DND-41 (cell line): Measurements from ENCODE around the gene PANK4.
A peak's percentile ranks its signal among the peaks of the same experiment; 100 is the strongest.

ENCODE experiments used
- ATAC-seq: fragments of 200-7000 bp; cut with Tn5 transposase; 3 replicates; pipeline ENCODE4 v1.9.1; 2021; ENCODE audit warnings: low read depth; ENCODE audit not compliant: insufficient read depth
- DNase-seq: peaks from one replicate; pipeline ENCODE4 v3.0.0-alpha.2; 2020
- H2AFZ ChIP-seq: 2 replicates; pipeline ENCODE4 v1.6.0; 2012; ENCODE audit warnings: low read depth, low read length
- H3K27ac ChIP-seq: 2 replicates; pipeline ENCODE4 v1.5.1; 2012; ENCODE audit warnings: low read length, inconsistent platforms
- H3K27me3 ChIP-seq: fragments of 200-600 bp; sonication (generic); 2 replicates; pipeline ENCODE4 v1.6.0; 2012; ENCODE audit warnings: low read length, mild to moderate bottlenecking, inconsistent platforms; ENCODE audit not compliant: insufficient read depth, poor library complexity
- H3K36me3 ChIP-seq: 2 replicates; pipeline ENCODE4 v1.5.1; 2012; ENCODE audit warnings: low read length, inconsistent platforms; ENCODE audit not compliant: insufficient read depth
- H3K4me1 ChIP-seq: 2 replicates; pipeline ENCODE4 v1.5.1; 2012; ENCODE audit warnings: mild to moderate bottlenecking, low read length; ENCODE audit not compliant: insufficient read depth
- H3K4me2 ChIP-seq: 2 replicates; pipeline ENCODE4 v1.6.0; 2012; ENCODE audit warnings: mild to moderate bottlenecking, moderate library complexity, low read length, inconsistent platforms; ENCODE audit not compliant: insufficient read depth
- H3K4me3 ChIP-seq, 2 experiments: fragments of 200-600 bp in 1 of 2; shearing (Covaris generic) in 1 of 2; 2 replicates each; pipeline ENCODE4 v1.5.1; 2012 to 2016; ENCODE audit warnings: inconsistent platforms in 2 of 2, low read length in 2 of 2, mild to moderate bottlenecking in 2 of 2, low read depth in 1 of 2, moderate library complexity in 1 of 2
- H3K79me2 ChIP-seq: 2 replicates; pipeline ENCODE4 v1.6.0; 2012; ENCODE audit warnings: low read length, inconsistent platforms; ENCODE audit not compliant: insufficient read depth
- H3K9ac ChIP-seq: 2 replicates; pipeline ENCODE4 v1.6.0; 2012; ENCODE audit warnings: low read depth, mild to moderate bottlenecking, inconsistent platforms, low read length, moderate library complexity
- H3K9me3 ChIP-seq: 2 replicates; pipeline ENCODE4 v1.5.1; 2012; ENCODE audit warnings: low read length, moderate library complexity, mild to moderate bottlenecking, inconsistent platforms; ENCODE audit not compliant: insufficient read depth, severe bottlenecking
- H4K20me1 ChIP-seq: 2 replicates; pipeline ENCODE4 v1.6.0; 2012; ENCODE audit warnings: low read length; ENCODE audit not compliant: insufficient read depth
- CTCF ChIP-seq: IDR thresholded peaks from 2 replicates; pipeline ENCODE4 v1.5.1; 2012; ENCODE audit warnings: borderline replicate concordance, low read length, moderate library complexity, mild to moderate bottlenecking; ENCODE audit not compliant: poor library complexity, severe bottlenecking; ENCODE audit errors: extremely low read depth
- EZH2 ChIP-seq: IDR thresholded peaks from 3 replicates; pipeline ENCODE4 v1.6.1; 2012; ENCODE audit warnings: borderline replicate concordance, low read depth, mild to moderate bottlenecking, moderate library complexity, low read length, inconsistent platforms; ENCODE audit not compliant: severe bottlenecking

PANK4 gene

GRCh38 chr1:2523891-2524609 lies 2.3 kb downstream of the PANK4 start:
- no peak for DNase-seq
- ATAC-seq, result no peak
- peaks cover 50% of the 10 kb centered on the region for H3K79me2 ChIP-seq
- H4K20me1 ChIP-seq, result peaks cover 75% of the 10 kb centered on the region
- peak overlapping the region; percentile 91 for H3K4me2 ChIP-seq
- H2AFZ ChIP-seq, result no peak overlapping the region
- peaks cover 49% of the 10 kb centered on the region for H3K36me3 ChIP-seq
- TF ChIP-seq CTCF, result no peak
- TF ChIP-seq EZH2, result no peak
- H3K27ac ChIP-seq, result no peak overlapping the region
- peak overlapping the region; percentile 98 for H3K9ac ChIP-seq
- H3K4me3 ChIP-seq, result peak overlapping the region in 1 of 2 experiments; percentile 99; a peak in 2 of 4 replicates
- H3K27me3 ChIP-seq, result no peaks in the 10 kb centered on the region
- H3K4me1 ChIP-seq, result peaks cover 38% of the 10 kb centered on the region
- no peaks in the 10 kb centered on the region for H3K9me3 ChIP-seq

- Histone ChIP-seq H4K20me1 (peaks cover 82% of the 10 kb centered on the region), H3K27me3 (no peaks in the 10 kb centered on the region), H3K79me2 (peaks cover 50% of the 10 kb centered on the region), H3K9me3 (no peaks in the 10 kb centered on the region), H3K9ac (peak overlapping the region; percentile 98; the same call in 1 of the 2 replicates), H3K4me1 (peaks cover 38% of the 10 kb centered on the region), H3K4me2 (peak overlapping the region; percentile 91; the same call in 1 of the 2 replicates), H3K4me3 (no peak overlapping the region), H3K27ac (no peak overlapping the region; the same call in 1 of the 2 replicates), H2AFZ (no peak overlapping the region), H3K36me3 (peaks cover 56% of the 10 kb centered on the region)
- TF ChIP-seq CTCF (no peak), EZH2 (no peak)
- ATAC-seq (no peak), DNase-seq (no peak)
These were observed 3.1 kb downstream of the PANK4 start for GRCh38 chr1:2523191-2523890.

GRCh38 chr1:2522230-2522629 lies 4.2 kb downstream of the PANK4 start:
- no peak overlapping the region for H2AFZ ChIP-seq
- no peak overlapping the region for H3K9ac ChIP-seq
- H3K27ac ChIP-seq, result no peak overlapping the region
- no peaks in the 10 kb centered on the region for H3K9me3 ChIP-seq
- no peak overlapping the region for H3K4me2 ChIP-seq
- peaks cover 67% of the 10 kb centered on the region for H3K36me3 ChIP-seq
- peaks cover 80% of the 10 kb centered on the region for H4K20me1 ChIP-seq
- no peak for TF ChIP-seq CTCF
- TF ChIP-seq EZH2, result no peak
- no peak for DNase-seq
- H3K4me3 ChIP-seq, result no peak overlapping the region
- peaks cover 35% of the 10 kb centered on the region for H3K4me1 ChIP-seq
- peaks cover 50% of the 10 kb centered on the region for H3K79me2 ChIP-seq
- ATAC-seq, result no peak
- no peaks in the 10 kb centered on the region for H3K27me3 ChIP-seq
